Neutrophil (primary cell): Measurements from ENCODE around the gene ACOXL.

Source experiments
- H3K27ac ChIP-seq: fragments of 200-600 bp; sonication (generic); 2 replicates; pipeline ENCODE4 v1.5.1; 2016; ENCODE audit warnings: mild to moderate bottlenecking, moderate library complexity
- H3K27me3 ChIP-seq: fragments of 200-600 bp; sonication (generic); 2 replicates; pipeline ENCODE4 v1.6.0; 2016; ENCODE audit warnings: mild to moderate bottlenecking
- H3K36me3 ChIP-seq: fragments of 200-600 bp; sonication (generic); 2 replicates; pipeline ENCODE4 v1.5.1; 2017
- H3K4me1 ChIP-seq, 2 experiments: fragments of 200-600 bp in 1 of 2; sonication (generic) in 1 of 2; 1 replicate in 1 of 2; 2 replicates in 1 of 2; pipeline versions ENCODE4 v1.5.1 to v1.6.1; 2013 to 2016; ENCODE audit warnings: low read depth in 1 of 2, low read length in 1 of 2, mild to moderate bottlenecking in 1 of 2, moderate library complexity in 1 of 2; ENCODE audit not compliant: control insufficient read depth in 1 of 2, insufficient read depth in 1 of 2
- H3K4me3 ChIP-seq, 2 experiments: fragments of 200-600 bp in 1 of 2; sonication (generic) in 1 of 2; 1 replicate in 1 of 2; 2 replicates in 1 of 2; pipeline ENCODE4 v1.5.1; 2013 to 2016; ENCODE audit warnings: low read depth in 1 of 2, low read length in 1 of 2, mild to moderate bottlenecking in 1 of 2, moderate library complexity in 1 of 2
- H3K9me3 ChIP-seq: fragments of 200-600 bp; sonication (generic); 2 replicates; pipeline ENCODE4 v1.5.1; 2016
- CTCF ChIP-seq: fragments of 200-600 bp; sonication (generic); IDR thresholded peaks from 2 replicates; pipeline ENCODE4 v1.5.1; 2016; ENCODE audit warnings: antibody characterized with exemption

ACOXL gene

GRCh38 chr2:110816404-110817365 lies 84.3 kb downstream of the ACOXL start:
- Histone ChIP-seq H3K36me3 (no peaks in the 10 kb centered on the region), H3K4me1 (peaks cover 15 to 21% of the 10 kb centered on the region in 2 experiments), H3K27me3 (peaks cover 9% of the 10 kb centered on the region), H3K27ac (no peak overlapping the region), H3K4me3 (no peak overlapping the region), H3K9me3 (no peaks in the 10 kb centered on the region)
- TF ChIP-seq CTCF: no peak

GRCh38 chr2:110818767-110819481 lies 86.6 kb downstream of the ACOXL start:
- H3K27me3 ChIP-seq: peaks cover 9% of the 10 kb centered on the region
- H3K4me3 ChIP-seq: peak overlapping the region in 1 of 2 experiments; percentile 1

GRCh38 chr2:110819711-110820110 lies 87.3 kb downstream of the ACOXL start:
- Histone ChIP-seq H3K36me3 (no peaks in the 10 kb centered on the region), H3K9me3 (no peaks in the 10 kb centered on the region), H3K27me3 (peaks cover 9% of the 10 kb centered on the region), H3K27ac (peak overlapping the region; percentile 32), H3K4me3 (peak overlapping the region in 1 of 2 experiments; percentile 1), H3K4me1 (peaks cover 15 to 21% of the 10 kb centered on the region in 2 experiments)
- no peak for TF ChIP-seq CTCF

More at GRCh38 chr2:110818767-110819481, 86.6 kb downstream of the ACOXL start:
- no peaks in the 10 kb centered on the region for H3K9me3 ChIP-seq
- peak overlapping the region; percentile 35 for H3K27ac ChIP-seq
- peaks cover 15 to 21% of the 10 kb centered on the region in 2 experiments for H3K4me1 ChIP-seq
- no peaks in the 10 kb centered on the region for H3K36me3 ChIP-seq
- no peak for TF ChIP-seq CTCF

GRCh38 chr2:110820128-110820527 lies 87.8 kb downstream of the ACOXL start:
- no peaks in the 10 kb centered on the region for H3K9me3 ChIP-seq
- peak overlapping the region; percentile 32 for H3K27ac ChIP-seq
- no peak overlapping the region for H3K4me3 ChIP-seq
- H3K36me3 ChIP-seq: no peaks in the 10 kb centered on the region
- peaks cover 9% of the 10 kb centered on the region for H3K27me3 ChIP-seq
- H3K4me1 ChIP-seq: peaks cover 15 to 21% of the 10 kb centered on the region in 2 experiments
- no peak for TF ChIP-seq CTCF

- H3K27me3 ChIP-seq: peaks cover 18% of the 10 kb centered on the region
- peaks cover 15 to 21% of the 10 kb centered on the region in 2 experiments for H3K4me1 ChIP-seq
- no peaks in the 10 kb centered on the region for H3K36me3 ChIP-seq
- no peak for TF ChIP-seq CTCF
- no peak overlapping the region for H3K27ac ChIP-seq
- H3K9me3 ChIP-seq: no peaks in the 10 kb centered on the region
- H3K4me3 ChIP-seq: no peak overlapping the region
These were observed 90.8 kb downstream of the ACOXL start for GRCh38 chr2:110823165-110823564.
